ENCODE data around the gene CKS1B.

DNA sequence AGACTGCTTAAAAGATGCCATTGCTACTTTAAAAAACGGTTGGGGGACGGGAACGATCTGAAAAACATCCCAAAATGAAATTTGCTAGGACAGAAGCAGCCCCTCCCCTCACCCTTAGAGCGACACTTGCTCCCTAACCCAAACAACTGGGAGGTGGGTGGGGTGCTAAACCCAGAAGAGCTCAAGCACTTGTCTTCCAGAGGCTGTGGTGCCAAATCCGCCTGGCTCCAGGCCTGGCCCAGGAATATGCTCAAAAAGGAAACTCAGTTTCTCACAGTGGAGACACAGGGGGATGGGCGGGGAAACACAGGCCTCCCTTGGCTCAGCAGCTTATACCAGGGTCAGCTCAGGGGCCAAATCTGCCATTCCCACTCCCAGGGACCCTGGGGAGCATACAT is 17.9 kb upstream of the CKS1B start:
- TF ChIP-seq CTCF (IDR thresholded peaks at IDR 0.05; ENCODE audit: low read length), result no peak
- TF ChIP-seq EZH2 (IDR thresholded peaks at IDR 0.05; ENCODE audit: borderline replicate concordance, low read length), result no peak
